ENCODE measurements around the gene CREM. TPM values are rescaled to one million over a fixed set of nuclear protein-coding genes. Genes with fewer than 3 reads are reported as not detected.

The CREM gene
- total RNA-seq, 2 donors from 2014 or later = 34.1 to 53.4 TPM

DNA sequence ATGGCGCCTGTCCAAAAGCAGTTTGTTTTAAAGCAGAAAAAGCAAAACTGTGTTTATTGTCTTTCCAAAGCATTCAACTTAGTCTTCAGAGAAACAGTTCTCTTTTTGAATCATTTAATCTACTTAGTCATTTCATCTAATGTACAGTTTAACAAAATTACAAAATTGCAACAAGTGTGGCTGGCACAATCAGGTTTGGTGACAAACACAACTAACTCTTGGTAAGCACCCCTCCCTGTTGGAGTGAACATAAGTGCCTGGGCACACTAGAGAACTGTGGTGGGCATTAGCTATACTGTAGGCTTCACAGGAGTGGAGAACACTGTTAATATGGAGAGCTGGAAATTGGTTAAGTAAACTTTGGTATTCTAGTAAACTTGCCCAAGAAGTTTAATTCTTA is 6.9 kb downstream of the CREM start:
- ATAC-seq (ENCODE audit: insufficient number of reproducible peaks, low FRiP score, low read depth) = no peak
- no peaks in the 10 kb centered on the region for H3K27me3 ChIP-seq (replicated peaks; ENCODE audit: insufficient read depth)
- peaks cover 15 to 22% of the 10 kb centered on the region in 2 donors for H3K4me1 ChIP-seq (ENCODE audit: control insufficient read depth in 1 of 2, low read depth in 2 of 2)
- no peaks in the 10 kb centered on the region for H3K36me3 ChIP-seq
- no peaks in the 10 kb centered on the region for H3K9me3 ChIP-seq
- no peak for DNase-seq (ENCODE audit: low spot score)
- H3K27ac ChIP-seq = no peak overlapping the region
- TF ChIP-seq, protein P1, sequence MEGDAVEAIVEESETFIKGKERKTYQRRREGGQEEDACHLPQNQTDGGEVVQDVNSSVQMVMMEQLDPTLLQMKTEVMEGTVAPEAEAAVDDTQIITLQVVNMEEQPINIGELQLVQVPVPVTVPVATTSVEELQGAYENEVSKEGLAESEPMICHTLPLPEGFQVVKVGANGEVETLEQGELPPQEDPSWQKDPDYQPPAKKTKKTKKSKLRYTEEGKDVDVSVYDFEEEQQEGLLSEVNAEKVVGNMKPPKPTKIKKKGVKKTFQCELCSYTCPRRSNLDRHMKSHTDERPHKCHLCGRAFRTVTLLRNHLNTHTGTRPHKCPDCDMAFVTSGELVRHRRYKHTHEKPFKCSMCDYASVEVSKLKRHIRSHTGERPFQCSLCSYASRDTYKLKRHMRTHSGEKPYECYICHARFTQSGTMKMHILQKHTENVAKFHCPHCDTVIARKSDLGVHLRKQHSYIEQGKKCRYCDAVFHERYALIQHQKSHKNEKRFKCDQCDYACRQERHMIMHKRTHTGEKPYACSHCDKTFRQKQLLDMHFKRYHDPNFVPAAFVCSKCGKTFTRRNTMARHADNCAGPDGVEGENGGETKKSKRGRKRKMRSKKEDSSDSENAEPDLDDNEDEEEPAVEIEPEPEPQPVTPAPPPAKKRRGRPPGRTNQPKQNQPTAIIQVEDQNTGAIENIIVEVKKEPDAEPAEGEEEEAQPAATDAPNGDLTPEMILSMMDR (IDR thresholded peaks at IDR 0.05) = no peak
- H3K4me3 ChIP-seq = no peak overlapping the region

DNA sequence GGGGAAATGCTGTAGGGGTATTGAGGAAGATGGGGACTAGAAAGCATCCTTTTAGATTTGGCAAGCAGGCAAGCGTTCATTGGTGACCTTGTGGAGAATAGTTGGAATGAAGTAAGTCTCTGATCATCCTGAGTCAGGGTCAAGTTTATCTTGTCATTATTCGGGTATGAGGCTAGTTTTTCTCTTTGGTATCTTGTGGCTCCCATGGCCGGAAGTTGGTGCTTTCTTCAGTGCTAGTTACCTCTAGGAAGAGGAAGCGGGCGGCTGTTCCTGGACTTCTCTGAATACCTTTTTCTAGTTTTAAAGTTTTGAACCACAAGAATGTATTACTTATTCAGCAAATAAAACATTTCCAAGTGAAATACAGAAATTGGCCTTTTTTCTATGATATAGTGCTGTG is 9.2 kb downstream of the CREM start:
- ATAC-seq (ENCODE audit: insufficient number of reproducible peaks, low FRiP score, low read depth) (no peak), DNase-seq (ENCODE audit: low spot score) (no peak)
- Histone ChIP-seq H3K9me3 (no peaks in the 10 kb centered on the region), H3K36me3 (no peaks in the 10 kb centered on the region), H3K27ac (no peak overlapping the region), H3K27me3 (replicated peaks; ENCODE audit: insufficient read depth) (no peaks in the 10 kb centered on the region), H3K4me1 (ENCODE audit: control insufficient read depth in 1 of 2, low read depth in 2 of 2) (peaks cover 9 to 11% of the 10 kb centered on the region in 2 donors), H3K4me3 (no peak overlapping the region)
- TF ChIP-seq, protein P1 (IDR thresholded peaks at IDR 0.05) = no peak

DNA sequence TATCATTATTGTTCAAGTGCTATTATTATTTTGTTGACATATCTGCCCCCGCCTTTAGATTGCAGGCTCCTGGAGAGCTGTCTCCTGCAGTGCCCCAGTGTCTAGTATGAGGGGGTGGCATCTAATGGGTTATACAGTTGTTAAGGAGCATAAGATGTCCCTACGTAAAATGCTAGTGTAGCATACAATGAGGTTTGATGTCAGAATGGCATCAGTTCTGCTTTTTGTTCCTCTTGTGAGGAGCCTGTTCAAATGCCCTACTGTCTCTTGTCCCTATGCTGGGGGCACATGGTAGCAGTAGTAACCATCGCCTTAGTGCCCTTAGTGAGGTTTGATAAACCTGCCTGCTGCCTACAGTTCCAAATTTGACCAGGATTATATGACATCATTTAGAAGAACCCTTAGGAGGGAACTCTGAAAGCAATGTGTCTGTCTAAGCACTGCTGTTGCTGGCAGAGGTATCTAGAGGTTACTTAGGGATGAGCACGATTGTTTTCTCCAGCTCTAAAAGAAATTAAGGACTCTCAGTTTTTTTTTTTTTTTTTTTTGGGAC is 9.7 kb downstream of the CREM start:
- Histone ChIP-seq H3K9me3 (no peaks in the 10 kb centered on the region), H3K27ac (no peak overlapping the region), H3K4me3 (no peak overlapping the region), H3K36me3 (no peaks in the 10 kb centered on the region), H3K4me1 (ENCODE audit: control insufficient read depth in 1 of 2, low read depth in 2 of 2) (peaks cover 5 to 7% of the 10 kb centered on the region in 2 donors), H3K27me3 (replicated peaks; ENCODE audit: insufficient read depth) (no peaks in the 10 kb centered on the region)
- DNase-seq (ENCODE audit: low spot score) = no peak
- TF ChIP-seq, protein P1 (IDR thresholded peaks at IDR 0.05) = no peak
- no peak for ATAC-seq (ENCODE audit: insufficient number of reproducible peaks, low FRiP score, low read depth)

DNA sequence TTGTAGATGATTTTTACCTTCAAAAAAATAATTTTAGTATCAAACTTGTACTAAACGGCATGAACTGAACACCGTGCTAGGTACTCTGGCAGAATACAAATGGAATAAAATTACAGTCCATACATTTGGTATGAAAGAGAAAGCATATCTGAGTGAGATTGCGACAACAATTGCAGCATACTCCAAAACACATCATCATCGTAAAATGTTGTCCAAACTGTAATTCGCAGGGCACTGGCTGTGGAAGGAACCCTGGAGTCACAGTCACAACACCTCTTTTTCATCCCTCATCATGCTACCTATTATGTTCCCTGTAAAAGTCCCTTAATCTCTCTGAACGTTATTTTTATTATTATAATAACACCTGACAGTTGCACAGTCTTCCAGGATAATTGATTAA is 13.5 kb downstream of the CREM start:
- H3K4me3 ChIP-seq = no peak overlapping the region
- no peaks in the 10 kb centered on the region for H3K9me3 ChIP-seq
- peaks cover 0 to 2% of the 10 kb centered on the region in 2 donors for H3K4me1 ChIP-seq (ENCODE audit: control insufficient read depth in 1 of 2, low read depth in 2 of 2)
- DNase-seq (ENCODE audit: low spot score) = no peak
- no peaks in the 10 kb centered on the region for H3K36me3 ChIP-seq
- no peak for ATAC-seq (ENCODE audit: insufficient number of reproducible peaks, low FRiP score, low read depth)
- TF ChIP-seq, protein P1 (IDR thresholded peaks at IDR 0.05) = no peak
- H3K27me3 ChIP-seq (replicated peaks; ENCODE audit: insufficient read depth) = no peaks in the 10 kb centered on the region
- no peak overlapping the region for H3K27ac ChIP-seq

DNA sequence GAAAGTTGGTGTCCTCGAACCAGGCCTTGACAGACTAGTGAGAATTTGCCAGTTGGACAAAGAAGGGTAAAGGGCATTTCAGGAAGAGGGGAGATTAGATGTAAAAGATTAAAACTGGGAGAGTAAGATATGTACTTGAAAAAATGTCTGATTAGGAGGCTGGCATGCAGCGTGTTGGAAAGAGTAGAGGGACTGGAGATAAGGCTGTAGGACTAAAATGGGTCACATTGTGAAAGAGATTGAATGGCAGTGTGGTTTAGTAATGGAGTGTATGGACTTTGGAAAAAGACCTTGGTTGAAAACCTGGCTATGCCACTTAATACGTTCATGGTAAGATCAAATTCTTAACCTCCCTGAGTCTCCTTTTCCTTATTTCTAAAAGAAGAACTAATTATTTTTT is 14.1 kb downstream of the CREM start:
- H3K4me1 ChIP-seq (ENCODE audit: control insufficient read depth in 1 of 2, low read depth in 2 of 2) = peaks cover 0 to 2% of the 10 kb centered on the region in 2 donors
- TF ChIP-seq, protein P1 (IDR thresholded peaks at IDR 0.05) = no peak
- no peak for ATAC-seq (ENCODE audit: insufficient number of reproducible peaks, low FRiP score, low read depth)

More for the DNA sequence above, 14.1 kb downstream of the CREM start:
- no peaks in the 10 kb centered on the region for H3K9me3 ChIP-seq
- DNase-seq (ENCODE audit: low spot score) = no peak
- H3K27ac ChIP-seq = no peak overlapping the region
- no peaks in the 10 kb centered on the region for H3K27me3 ChIP-seq (replicated peaks; ENCODE audit: insufficient read depth)
- H3K36me3 ChIP-seq = no peaks in the 10 kb centered on the region
- no peak overlapping the region for H3K4me3 ChIP-seq

All from thoracic aorta (tissue), 2 donors.